GM12878 (cell line): Measurements from ENCODE around the gene RPRD2.

ENCODE experiments used
- CTCF ChIP-seq, 3 experiments: IDR thresholded peaks in 2 of 3; conservative IDR thresholded peaks in 1 of 3; 2 replicates each; pipeline ENCODE4 v1.5.1; 2011; ENCODE audit warnings: low read depth in 3 of 3, low read length in 3 of 3, mild to moderate bottlenecking in 3 of 3, control low read depth in 2 of 3, moderate library complexity in 2 of 3, inconsistent platforms in 1 of 3, mixed read lengths in 1 of 3; ENCODE audit not compliant: control insufficient read depth in 2 of 3, insufficient read depth in 1 of 3; ENCODE audit errors: extremely low read depth in 1 of 3
- HDAC2 ChIP-seq: fragments of 200-600 bp; sonication (generic); IDR thresholded peaks from 2 replicates; pipeline ENCODE4 v1.6.1; 2017
- KAT2A ChIP-seq: conservative IDR thresholded peaks from 2 replicates; pipeline ENCODE4 v1.6.1; 2011; ENCODE audit warnings: low read depth, low read length; ENCODE audit not compliant: control insufficient read depth
- PBX3 ChIP-seq: IDR thresholded peaks from 2 replicates; pipeline ENCODE4 v1.6.1; 2011; ENCODE audit warnings: mild to moderate bottlenecking, low read depth, low read length, moderate library complexity; ENCODE audit not compliant: insufficient replicate concordance
- REST ChIP-seq: IDR thresholded peaks from 2 replicates; pipeline ENCODE4 v1.6.1; 2012; ENCODE audit warnings: mild to moderate bottlenecking, low read depth, low read length
- SKIL ChIP-seq: fragments of 450-650 bp; IDR thresholded peaks from 2 replicates; pipeline ENCODE4 v1.6.1; 2017; ENCODE audit warnings: mild to moderate bottlenecking, low read depth, inconsistent platforms; ENCODE audit not compliant: poor library complexity, severe bottlenecking
- ZBTB4 ChIP-seq: fragments of 450-650 bp; formaldehyde crosslinking; IDR thresholded peaks from 2 replicates; pipeline ENCODE4 v1.4.0; 2022; ENCODE audit warnings: mild to moderate bottlenecking, moderate library complexity

GRCh38 chr1:150366416-150367296 is 2.7 kb downstream of the RPRD2 start:
- no peak for TF ChIP-seq HDAC2
- TF ChIP-seq PBX3: no peak
- TF ChIP-seq KAT2A: no peak
- TF ChIP-seq ZBTB4: no peak
- no peak for TF ChIP-seq REST
- TF ChIP-seq CTCF (IDR thresholded peaks at IDR 0.05 in 2 of 3, conservative IDR thresholded peaks at IDR 0.05 in 1 of 3; ENCODE audit: control insufficient read depth in 2 of 3, extremely low read depth in 1 of 3, insufficient read depth in 1 of 3, low read depth in 3 of 3, low read length in 3 of 3): no peak
- TF ChIP-seq SKIL: no peak
